ENCODE measurements around the gene AMPD2.

The AMPD2 gene

GRCh38 chr1:109616391-109616790 is 3.2 kb upstream of the AMPD2 start:
- DNase-seq (ENCODE audit: low read depth, low spot score), result no peak

GRCh38 chr1:109617291-109617801 is 2.3 kb upstream of the AMPD2 start:
- DNase-seq (ENCODE audit: low read depth, low spot score), result no peak

- DNase-seq (ENCODE audit: low read depth, low spot score), result no peak
These were observed 719 bp upstream of the AMPD2 start for GRCh38 chr1:109618661-109619575.

- no peak for DNase-seq (ENCODE audit: low read depth, low spot score)
These were observed 759 bp downstream of the AMPD2 start for GRCh38 chr1:109620401-109620791.

- DNase-seq (ENCODE audit: low read depth, low spot score), result peak; percentile 94
These were observed 1.2 kb downstream of the AMPD2 start for GRCh38 chr1:109620841-109621286.

- no peak for DNase-seq (ENCODE audit: low read depth, low spot score)
These were observed 1.9 kb downstream of the AMPD2 start for GRCh38 chr1:109621379-109622136.

GRCh38 chr1:109622137-109622892 is 2.7 kb downstream of the AMPD2 start:
- DNase-seq (ENCODE audit: low read depth, low spot score), result no peak

- DNase-seq (ENCODE audit: low read depth, low spot score), result no peak
These were observed 3.3 kb downstream of the AMPD2 start for GRCh38 chr1:109622895-109623294.

- DNase-seq (ENCODE audit: low read depth, low spot score), result no peak
These were observed 4.0 kb downstream of the AMPD2 start for GRCh38 chr1:109623601-109624161.

GRCh38 chr1:109624201-109625010 is 4.8 kb downstream of the AMPD2 start:
- no peak for DNase-seq (ENCODE audit: low read depth, low spot score)

GRCh38 chr1:109625176-109625575 is 5.5 kb downstream of the AMPD2 start:
- no peak for DNase-seq (ENCODE audit: low read depth, low spot score)

GRCh38 chr1:109625601-109626560 is 6.2 kb downstream of the AMPD2 start:
- no peak for DNase-seq (ENCODE audit: low read depth, low spot score)

- no peak for DNase-seq (ENCODE audit: low read depth, low spot score)
These were observed 7.2 kb downstream of the AMPD2 start for GRCh38 chr1:109626682-109627408.

GRCh38 chr1:109627692-109628399 is 8.2 kb downstream of the AMPD2 start:
- no peak for DNase-seq (ENCODE audit: low read depth, low spot score)

- no peak for DNase-seq (ENCODE audit: low read depth, low spot score)
These were observed 9.1 kb downstream of the AMPD2 start for GRCh38 chr1:109628540-109629321.

- DNase-seq (ENCODE audit: low read depth, low spot score), result no peak
These were observed 9.9 kb downstream of the AMPD2 start for GRCh38 chr1:109629372-109630030.
